HG02970 (cell line): Measurements from ENCODE around the gene PTTG1IP.
"Not testable (repeated sequence)": the region's sequence is repeated elsewhere in the genome, so short reads cannot be mapped to it uniquely, and the experiment has no call there.

Experiments
- ATAC-seq: cut with Tn5 transposase; IDR thresholded peaks from one replicate; pipeline ENCODE4 v1.9.1; 2021; ENCODE audit warnings: mild to moderate bottlenecking, moderate library complexity, moderate number of reproducible peaks; ENCODE audit not compliant: unreplicated experiment, low FRiP score

The PTTG1IP gene

DNA sequence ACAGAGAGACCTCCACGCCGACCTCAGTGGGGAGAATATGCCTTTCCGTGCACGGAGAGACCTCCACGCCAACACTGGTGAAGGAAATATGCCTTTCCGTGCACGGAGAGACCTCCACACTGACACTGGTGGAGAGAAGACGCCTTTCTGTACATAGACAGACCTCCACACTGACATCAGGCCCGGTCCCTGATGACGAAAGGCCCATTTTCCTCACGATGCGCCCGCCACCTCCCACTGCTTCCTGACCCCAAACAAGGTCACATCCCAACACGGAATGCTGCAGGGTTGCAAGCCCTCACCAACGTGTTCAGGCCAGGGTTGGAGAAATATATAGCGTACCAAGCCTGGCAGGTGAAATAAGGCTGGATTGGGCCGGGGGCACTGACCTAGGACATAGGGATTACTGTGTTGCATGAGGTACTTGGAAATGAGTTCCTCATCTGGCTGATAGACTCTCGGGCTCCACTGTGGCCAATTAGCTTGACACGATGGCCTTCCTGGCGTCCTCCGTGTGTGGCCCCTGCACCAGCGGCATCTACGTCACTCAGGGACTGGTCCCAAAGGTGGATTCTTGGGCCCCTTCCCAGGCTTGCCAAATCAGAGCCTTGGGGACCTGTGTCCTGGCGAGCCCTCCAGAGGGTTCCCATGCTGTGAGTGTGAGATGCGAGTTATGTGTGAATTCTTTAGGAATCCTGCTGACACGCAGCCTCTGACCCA is 39.1 kb downstream of the PTTG1IP start:
- ATAC-seq: no peak

DNA sequence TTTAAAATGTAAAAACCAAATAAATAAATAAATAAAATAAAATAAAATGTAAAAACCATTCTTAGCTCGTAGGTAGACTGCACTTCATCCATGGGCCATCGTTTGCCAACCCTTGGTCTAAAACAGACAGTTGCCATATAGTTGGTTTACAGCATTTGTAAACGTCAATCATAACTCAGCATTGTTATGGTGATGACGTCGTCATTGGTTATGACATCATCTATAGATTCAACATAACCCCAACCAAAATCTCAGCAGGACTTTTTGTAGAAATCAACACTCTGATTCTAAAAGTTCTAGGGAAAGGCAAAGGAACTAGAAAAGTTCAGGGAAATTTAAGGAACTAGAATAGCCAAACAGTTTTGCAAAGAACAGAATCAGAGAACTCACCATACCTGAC is 39.8 kb downstream of the PTTG1IP start:
- ATAC-seq: no peak

- not testable (repeated sequence) for ATAC-seq
These were observed 40.8 kb downstream of the PTTG1IP start for GRCh38 chr21:44832516-44833255.

DNA sequence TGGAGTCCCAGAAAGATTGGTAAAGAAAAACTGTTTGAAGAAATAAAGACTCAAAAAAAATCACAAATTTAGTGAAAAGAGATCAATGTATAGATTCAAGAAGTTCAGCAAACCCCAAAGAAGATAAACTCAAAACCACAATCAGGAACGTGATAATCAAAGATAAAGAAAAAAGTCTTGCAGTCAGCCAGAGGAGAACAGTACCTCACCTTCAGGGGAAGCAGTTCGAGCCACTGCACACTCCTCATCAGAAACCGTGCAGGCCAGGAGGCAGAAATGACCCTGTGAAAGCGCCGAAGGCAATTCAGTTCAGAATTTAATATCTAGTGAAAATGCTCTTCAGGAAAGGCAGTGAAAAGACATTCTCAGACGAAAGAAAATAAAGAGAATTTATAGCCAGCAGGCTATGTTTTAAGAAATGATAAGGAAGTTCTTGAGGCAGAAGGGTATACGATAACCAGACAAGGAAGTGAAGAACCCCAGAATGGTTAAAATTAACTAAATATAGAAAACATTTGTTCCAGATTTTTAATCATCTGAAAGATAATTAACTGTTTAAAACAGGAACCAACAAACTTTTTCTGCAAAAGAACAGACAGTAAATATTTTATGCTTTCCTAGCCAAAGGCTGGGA is 42.1 kb downstream of the PTTG1IP start:
- no peak for ATAC-seq

- ATAC-seq: no peak
These were observed 43.9 kb downstream of the PTTG1IP start for GRCh38 chr21:44829507-44830092.

- no peak for ATAC-seq
These were observed 45.0 kb downstream of the PTTG1IP start for GRCh38 chr21:44828362-44829056.

- no peak for ATAC-seq
These were observed 50.3 kb downstream of the PTTG1IP start for GRCh38 chr21:44823179-44823660.

DNA sequence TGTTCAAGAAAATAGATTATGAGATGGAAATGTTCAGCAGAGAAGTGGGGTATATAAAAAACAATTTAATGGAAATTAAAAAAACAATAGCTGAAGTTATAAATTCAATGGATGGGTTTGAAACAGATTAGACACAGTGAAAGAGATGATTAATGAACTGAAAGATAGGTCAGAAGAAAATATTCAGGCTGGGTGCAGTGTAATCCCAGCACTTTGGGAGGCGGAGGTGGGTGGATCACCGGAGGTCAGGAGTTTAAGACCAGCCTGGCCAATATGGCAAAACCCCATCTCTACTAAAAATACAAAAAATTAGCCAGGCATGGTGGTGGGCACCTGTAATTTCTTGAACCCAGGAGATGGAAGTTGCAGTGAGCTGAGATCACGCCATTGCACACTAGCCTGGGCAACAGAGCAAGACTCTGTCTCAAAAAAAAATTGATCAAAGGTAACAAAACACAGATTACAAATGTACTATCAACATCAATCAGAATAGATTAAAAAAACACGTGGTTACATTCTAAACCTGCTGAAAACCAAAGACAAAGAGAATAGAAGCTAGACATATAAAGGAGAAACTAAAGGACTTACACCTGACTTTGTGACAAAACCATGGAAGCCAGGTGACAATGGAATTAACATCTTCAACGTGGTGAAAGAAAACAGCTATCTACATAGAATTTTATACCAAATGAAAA is 50.9 kb downstream of the PTTG1IP start:
- no peak for ATAC-seq

DNA sequence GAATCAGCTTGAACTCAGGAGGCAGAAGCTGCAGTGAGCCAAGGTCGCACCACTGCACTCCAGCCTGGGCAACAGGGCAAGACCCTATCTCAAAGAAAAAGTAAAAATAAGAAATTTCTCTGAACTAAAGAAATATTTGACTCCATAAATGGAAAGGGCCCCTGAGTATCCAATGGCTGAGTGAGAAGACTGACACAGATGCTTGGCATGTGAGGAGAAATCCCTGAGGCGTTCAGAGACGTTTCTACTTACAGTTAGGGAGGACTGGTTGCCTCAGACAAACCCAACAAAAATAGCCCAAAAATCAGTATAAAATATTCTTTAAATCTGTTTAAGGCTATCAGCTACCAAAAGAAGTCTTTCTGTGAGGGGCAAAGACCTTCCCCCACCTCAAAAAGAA is 52.6 kb downstream of the PTTG1IP start:
- no peak for ATAC-seq

DNA sequence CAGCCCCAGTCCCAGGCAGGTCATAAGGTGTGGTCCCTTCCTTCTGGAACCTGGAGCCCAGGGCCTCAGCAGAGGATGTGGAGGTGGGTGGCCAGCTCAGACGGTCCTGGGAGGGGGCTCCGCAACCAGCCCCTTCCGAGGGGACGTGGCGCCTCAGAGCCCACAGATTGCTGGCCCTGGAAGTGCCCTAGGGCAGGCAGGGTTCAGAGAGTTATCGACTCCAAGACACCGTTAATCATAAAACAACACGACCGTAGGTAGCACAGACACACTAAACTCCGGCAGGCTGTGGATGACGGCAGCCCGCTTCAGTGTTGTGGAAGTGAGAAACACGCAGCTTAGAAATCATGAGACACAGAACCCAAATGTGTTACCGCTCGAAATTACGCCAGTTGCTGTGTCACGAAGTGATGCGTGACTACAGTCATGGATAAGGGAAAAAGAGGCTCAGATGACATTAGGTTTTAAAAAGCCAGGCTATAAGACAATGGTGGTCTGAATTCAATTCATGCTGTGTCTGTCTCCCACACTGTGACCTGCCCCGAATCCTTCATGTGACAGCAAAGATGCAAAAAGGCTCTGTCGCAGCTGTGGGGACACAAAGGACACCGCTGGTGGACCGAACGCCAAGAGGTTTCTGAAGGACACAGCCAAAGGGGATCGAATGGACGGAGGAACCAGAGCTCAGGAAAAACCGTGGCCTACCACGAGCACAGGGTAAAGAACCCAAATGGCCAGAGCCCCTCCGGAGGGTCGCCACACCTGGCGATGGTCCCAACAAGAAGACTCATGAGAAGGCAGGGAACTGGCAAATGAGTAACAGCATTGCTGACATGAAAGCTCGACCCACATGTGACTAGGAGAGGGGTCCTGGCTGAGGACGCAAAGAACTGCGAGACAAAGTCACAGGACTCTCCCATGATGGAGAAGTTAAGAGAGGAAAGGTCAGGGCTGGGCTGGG is 53.9 kb downstream of the PTTG1IP start:
- no peak for ATAC-seq

DNA sequence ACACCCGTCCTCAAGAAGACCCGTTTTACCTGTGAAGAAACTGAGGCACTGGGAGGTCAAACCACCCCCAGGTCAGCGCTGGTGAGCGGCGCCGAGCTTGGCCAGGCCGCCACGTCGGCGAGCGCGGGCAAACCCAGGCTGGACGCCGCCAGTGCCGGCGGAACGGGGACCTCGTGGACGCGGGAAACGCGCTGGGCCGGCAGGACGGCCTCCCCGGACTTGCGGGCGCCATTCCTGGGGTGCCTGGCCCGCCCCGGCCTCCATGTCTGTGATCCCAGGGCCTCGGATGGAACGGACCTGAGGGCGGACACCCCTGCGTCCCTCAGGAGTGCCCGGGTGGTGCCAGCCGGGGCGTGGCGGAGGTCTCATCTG is 54.9 kb downstream of the PTTG1IP start:
- no peak for ATAC-seq

GRCh38 chr21:44817914-44818639 is 55.4 kb downstream of the PTTG1IP start, which contains the start of gene SUMO3:
TSS of gene SUMO3 (minus strand) at chr21:44818062. CDS start at chr21:44817968, 94 bp downstream.
- ATAC-seq: peak; percentile 63

DNA sequence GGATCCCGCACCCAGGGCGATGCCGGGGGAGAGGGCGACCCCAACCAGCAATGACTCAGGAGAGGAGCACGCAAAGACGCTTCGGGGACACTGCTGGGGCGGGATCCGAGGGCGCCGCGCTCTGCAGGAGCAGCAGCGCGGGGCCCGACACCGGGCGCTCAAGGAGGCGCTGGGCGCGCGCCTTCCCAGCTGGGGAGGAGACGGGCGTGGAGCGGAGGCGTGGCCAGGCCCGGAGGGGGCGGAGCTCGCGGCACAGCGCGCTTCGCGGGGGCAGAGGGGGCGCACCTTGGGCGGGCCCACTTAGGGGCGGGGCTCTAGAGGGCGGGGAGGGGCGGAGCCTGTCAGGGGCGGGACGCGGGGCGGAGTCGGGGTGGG is 56.0 kb downstream of the PTTG1IP start:
- peak; percentile 65 for ATAC-seq

DNA sequence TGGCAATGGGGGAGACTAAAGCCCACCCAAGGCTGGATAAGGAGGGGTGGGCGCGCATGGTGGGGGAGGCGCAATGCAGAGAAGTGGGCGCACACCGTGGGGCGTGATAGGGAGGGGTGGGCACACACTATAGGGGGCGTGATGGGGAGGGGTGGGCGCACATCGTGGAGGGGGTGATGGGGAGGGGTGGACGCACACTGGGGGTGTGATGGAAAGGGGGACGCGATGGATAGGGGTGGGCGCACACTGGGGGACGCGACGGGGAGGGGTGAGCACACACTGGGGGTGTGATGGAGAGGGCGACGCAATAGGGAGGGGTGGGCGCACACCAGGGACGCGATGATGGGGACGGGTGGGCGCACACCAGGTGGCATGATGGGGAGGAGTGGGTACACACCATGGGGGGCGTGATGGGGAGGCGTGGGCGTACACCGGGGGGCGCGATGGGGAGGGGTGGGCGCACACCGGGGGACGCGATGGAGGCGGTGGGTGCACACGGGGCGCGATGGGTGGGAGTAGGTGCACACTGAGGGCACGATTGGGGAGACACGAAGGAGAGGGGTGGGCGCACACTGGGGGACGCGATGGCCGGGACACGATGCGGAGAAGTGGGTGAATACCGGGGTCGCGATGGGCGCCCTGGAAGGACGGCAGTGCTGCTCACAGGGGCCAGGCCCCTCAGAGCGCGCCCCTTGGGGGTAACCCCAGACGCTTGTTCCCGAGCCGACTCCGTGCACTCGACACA is 56.6 kb downstream of the PTTG1IP start:
- no peak for ATAC-seq

DNA sequence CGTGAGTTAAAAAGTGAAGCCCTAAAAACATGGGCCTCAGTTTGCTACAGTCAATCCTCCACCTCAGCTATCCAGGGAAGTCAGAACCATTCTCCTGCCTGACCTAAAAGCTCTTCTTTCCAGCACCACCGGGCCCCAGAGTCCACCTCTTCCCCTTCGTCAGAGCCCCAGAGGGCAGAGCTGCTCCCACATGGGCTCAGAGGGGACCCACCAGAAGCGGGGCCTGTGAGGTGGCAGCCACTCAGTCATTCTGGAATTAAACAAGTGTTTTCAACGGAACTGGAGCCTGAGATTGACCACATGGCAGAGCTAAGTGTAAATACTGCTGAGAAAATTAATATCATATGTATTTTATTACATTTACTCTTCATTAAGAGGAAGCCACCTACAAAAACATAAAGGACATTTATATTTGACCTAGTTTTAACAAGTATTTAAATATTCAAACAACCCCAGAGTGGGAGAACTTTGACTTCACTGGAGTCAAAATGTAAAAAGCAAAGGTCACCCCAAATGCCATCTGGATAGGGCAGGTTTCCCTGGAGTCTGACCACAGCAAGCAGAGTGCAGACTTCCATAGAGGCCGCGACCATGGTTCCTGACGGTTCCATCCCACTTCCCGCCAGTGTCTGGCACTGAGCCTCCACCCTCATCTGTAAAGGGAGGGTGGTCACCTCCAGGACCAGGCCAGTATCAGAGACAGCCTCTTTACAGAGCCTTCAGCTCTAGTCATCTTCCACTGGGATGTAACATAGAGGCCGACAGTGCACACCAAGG is 57.5 kb downstream of the PTTG1IP start:
- ATAC-seq: no peak

DNA sequence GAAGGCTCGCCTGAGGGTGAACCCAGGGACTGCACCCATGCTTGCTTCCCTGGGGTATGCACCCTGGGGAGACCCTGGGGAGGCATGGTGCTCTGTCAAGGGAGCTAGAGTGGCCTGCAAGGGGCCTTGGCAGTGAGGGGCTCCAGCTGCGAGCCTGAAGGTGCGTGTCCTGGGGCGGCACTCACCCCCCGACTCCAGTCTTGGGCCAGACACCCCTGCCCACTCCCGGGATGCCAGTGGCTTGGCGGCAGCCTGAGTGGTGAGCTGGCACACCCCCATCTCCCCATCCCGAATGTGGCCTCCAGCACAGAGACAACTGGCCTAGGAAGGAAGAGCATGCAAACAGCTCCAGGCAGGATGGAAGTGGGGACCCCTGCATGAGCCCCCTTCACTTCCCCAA is 58.3 kb downstream of the PTTG1IP start:
- ATAC-seq: no peak
